22Rv1 (cell line): Measurements from ENCODE around the gene ABCB8.

Experiments used
- ZFX ChIP-seq: fragments of 450-650 bp; IDR thresholded peaks from 2 replicates; pipeline ENCODE4 v1.6.1; 2017; ENCODE audit warnings: antibody characterized with exemption, borderline replicate concordance
- TF ChIP-seq, protein P1 (sequence below): fragments of 450-650 bp; IDR thresholded peaks from 2 replicates; pipeline ENCODE4 v1.5.1; 2017; ENCODE audit warnings: mild to moderate bottlenecking

DNA sequence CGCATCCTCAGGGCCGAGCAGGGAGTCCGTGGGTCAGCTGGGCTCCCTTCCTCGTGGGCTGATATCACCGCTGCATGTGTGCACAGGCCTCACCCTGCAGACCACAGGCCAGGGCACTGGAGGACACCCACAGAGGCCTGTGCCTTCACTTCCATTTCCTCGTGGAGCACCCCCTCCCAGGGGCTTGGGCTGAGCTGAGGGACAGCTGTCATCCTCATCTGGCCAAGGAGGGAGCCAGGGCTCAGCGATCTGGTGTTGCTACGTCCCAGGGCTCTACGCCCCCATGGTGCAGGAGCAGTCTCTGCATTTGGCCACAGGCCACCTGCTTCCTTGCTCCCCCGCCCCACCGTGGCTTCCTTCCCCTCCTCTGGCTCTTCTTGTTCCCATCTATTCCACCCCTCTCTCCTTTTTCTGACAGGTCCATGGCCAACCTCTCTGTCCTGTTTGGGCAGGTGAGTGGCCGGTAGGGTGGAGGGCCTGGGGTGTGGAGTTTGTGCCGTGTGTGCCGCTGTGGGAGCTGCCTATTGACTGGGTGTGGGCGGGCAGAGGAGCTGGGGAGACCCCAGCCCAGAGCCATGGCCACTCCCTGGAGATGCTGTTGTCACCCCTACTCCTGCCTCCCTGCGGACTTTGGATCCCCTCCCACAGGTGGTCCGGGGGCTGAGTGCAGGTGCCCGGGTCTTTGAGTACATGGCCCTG, 11.7 kb downstream of the ABCB8 start:
- TF ChIP-seq, protein P1, sequence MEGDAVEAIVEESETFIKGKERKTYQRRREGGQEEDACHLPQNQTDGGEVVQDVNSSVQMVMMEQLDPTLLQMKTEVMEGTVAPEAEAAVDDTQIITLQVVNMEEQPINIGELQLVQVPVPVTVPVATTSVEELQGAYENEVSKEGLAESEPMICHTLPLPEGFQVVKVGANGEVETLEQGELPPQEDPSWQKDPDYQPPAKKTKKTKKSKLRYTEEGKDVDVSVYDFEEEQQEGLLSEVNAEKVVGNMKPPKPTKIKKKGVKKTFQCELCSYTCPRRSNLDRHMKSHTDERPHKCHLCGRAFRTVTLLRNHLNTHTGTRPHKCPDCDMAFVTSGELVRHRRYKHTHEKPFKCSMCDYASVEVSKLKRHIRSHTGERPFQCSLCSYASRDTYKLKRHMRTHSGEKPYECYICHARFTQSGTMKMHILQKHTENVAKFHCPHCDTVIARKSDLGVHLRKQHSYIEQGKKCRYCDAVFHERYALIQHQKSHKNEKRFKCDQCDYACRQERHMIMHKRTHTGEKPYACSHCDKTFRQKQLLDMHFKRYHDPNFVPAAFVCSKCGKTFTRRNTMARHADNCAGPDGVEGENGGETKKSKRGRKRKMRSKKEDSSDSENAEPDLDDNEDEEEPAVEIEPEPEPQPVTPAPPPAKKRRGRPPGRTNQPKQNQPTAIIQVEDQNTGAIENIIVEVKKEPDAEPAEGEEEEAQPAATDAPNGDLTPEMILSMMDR, result no peak
- TF ChIP-seq ZFX, result no peak
